Common myeloid progenitor, CD34-positive (primary cell): ENCODE measurements around the gene TUBGCP3.
"Not testable (repeated sequence)": the region's sequence is repeated elsewhere in the genome, so short reads cannot be mapped to it uniquely, and the experiment has no call there.

Source experiments
- CTCF ChIA-PET: fragments of 350-600 bp; sonication (Branson Sonifier 250); formaldehyde crosslinking; loops from one replicate; lab custom pipeline; 2021; ENCODE audit warnings: antibody characterized with exemption; lab: Charles Lee
- POLR2A ChIA-PET: fragments of 350-600 bp; sonication (Branson Sonifier 250); formaldehyde crosslinking; loops from one replicate; lab custom pipeline; 2021; ENCODE audit warnings: antibody characterized with exemption; lab: Charles Lee
- DNase-seq, 3 donors: peaks; one replicate each; pipeline versions ENCODE4 v3.0.0 to v3.0.0-alpha.2; 2013
- H3K27ac ChIP-seq, 2 experiments: 1 replicate in 1 of 2; 2 replicates in 1 of 2; pipeline ENCODE4 v1.7.0; 2013; ENCODE audit warnings: inconsistent platforms in 2 of 2, low read length in 2 of 2, mild to moderate bottlenecking in 2 of 2, low read depth in 1 of 2, moderate library complexity in 1 of 2; ENCODE audit not compliant: severe bottlenecking in 2 of 2, insufficient read depth in 1 of 2, poor library complexity in 1 of 2
- H3K27me3 ChIP-seq, 5 experiments: replicated peaks in 2 of 5; 1 replicate in 3 of 5; 2 replicates in 2 of 5; pipeline versions ENCODE4 v1.6.1 to v1.7.0; 2013; ENCODE audit warnings: low read length in 4 of 5, mild to moderate bottlenecking in 2 of 5, moderate library complexity in 2 of 5, inconsistent platforms in 1 of 5; ENCODE audit not compliant: insufficient read depth in 5 of 5, control insufficient read depth in 4 of 5
- H3K36me3 ChIP-seq, 4 experiments: 1 replicate in 2 of 4; 2 replicates in 2 of 4; pipeline versions ENCODE4 v1.6.1 to v1.7.0; 2013; ENCODE audit warnings: low read length in 3 of 4, control low read depth in 1 of 4, mild to moderate bottlenecking in 1 of 4; ENCODE audit not compliant: control insufficient read depth in 4 of 4, insufficient read depth in 4 of 4
- H3K4me1 ChIP-seq, 4 experiments: 1 replicate in 3 of 4; 2 replicates in 1 of 4; pipeline versions ENCODE4 v1.6.1 to v1.7.1; 2013; ENCODE audit warnings: low read length in 3 of 4, mild to moderate bottlenecking in 3 of 4, control low read depth in 1 of 4, inconsistent platforms in 1 of 4, moderate library complexity in 1 of 4; ENCODE audit not compliant: control insufficient read depth in 4 of 4, insufficient read depth in 4 of 4; ENCODE audit errors: control extremely low read depth in 1 of 4
- H3K4me3 ChIP-seq, 7 experiments: 1 replicate in 4 of 7; 2 replicates in 3 of 7; pipeline versions ENCODE4 v1.5.1 to v1.7.0; 2013; ENCODE audit warnings: mild to moderate bottlenecking in 7 of 7, low read length in 6 of 7, moderate library complexity in 6 of 7, inconsistent platforms in 2 of 7, low read depth in 2 of 7, control low read depth in 1 of 7; ENCODE audit not compliant: insufficient read depth in 4 of 7, control insufficient read depth in 1 of 7; ENCODE audit errors: extremely low read depth in 1 of 7
- H3K9me3 ChIP-seq, 5 experiments: 1 replicate in 4 of 5; 2 replicates in 1 of 5; pipeline versions ENCODE4 v1.6.1 to v1.7.1; 2013; ENCODE audit warnings: low read length in 4 of 5, mild to moderate bottlenecking in 2 of 5, inconsistent platforms in 1 of 5, low read depth in 1 of 5, moderate library complexity in 1 of 5; ENCODE audit not compliant: control insufficient read depth in 4 of 5, insufficient read depth in 2 of 5; ENCODE audit errors: control extremely low read depth in 1 of 5
- WGBS: methylation state at CpG from one replicate; pipeline ENCODE4 v1.1.5; 2013; ENCODE audit not compliant: insufficient coverage; 5-methylcytosine and 5-hydroxymethylcytosine counted together

TUBGCP3 gene

GRCh38 chr13:112629161-112629560, 41.2 kb upstream of the TUBGCP3 start:
- no peak overlapping the region for H3K27ac ChIP-seq
- H3K4me3 ChIP-seq: no peak overlapping the region
- CTCF ChIA-PET: interaction anchor here (1.0 to 1.9 kb wide), 3 partner anchors 9 to 13 kb away, joined by 3 to 5 read pairs (median 4); no protein-coding TSS in a partner anchor
- H3K4me1 ChIP-seq: peaks cover 0 to 2% (median 0%) of the 10 kb centered on the region in 4 experiments
- peaks cover 0 to 8% (median 3%) of the 10 kb centered on the region in 5 experiments for H3K27me3 ChIP-seq
- POLR2A ChIA-PET: no interaction called here
- DNase-seq: no peak
- H3K9me3 ChIP-seq: no peaks in the 10 kb centered on the region
- WGBS: 97% methylated on average over 6 of the region's 8 CpGs
- H3K36me3 ChIP-seq: no peaks in the 10 kb centered on the region

- H3K27me3 ChIP-seq, H3K4me3 ChIP-seq, H3K4me1 ChIP-seq, H3K27ac ChIP-seq, H3K36me3 ChIP-seq, DNase-seq, H3K9me3 ChIP-seq: not testable (repeated sequence)
- CTCF ChIA-PET: interaction anchor here (1.5 to 1.9 kb wide), 2 partner anchors 11 to 13 kb away, joined by 5 read pairs; no protein-coding TSS in a partner anchor
- POLR2A ChIA-PET: interaction anchor here (0.6 kb wide), 1 partner anchor 790 kb away, joined by 3 read pairs; no protein-coding TSS in a partner anchor
- no CpG with 5 or more reads among the region's 1 CpG for WGBS
Measured at GRCh38 chr13:112627613-112628012, 39.7 kb upstream of the TUBGCP3 start.

- Histone ChIP-seq H3K36me3 (no peaks in the 10 kb centered on the region), H3K27me3 (peaks cover 0 to 2% (median 2%) of the 10 kb centered on the region in 5 experiments), H3K4me1 (peaks cover 0 to 2% (median 0%) of the 10 kb centered on the region in 4 experiments), H3K4me3 (no peak overlapping the region), H3K27ac (no peak overlapping the region), H3K9me3 (no peaks in the 10 kb centered on the region)
- DNase-seq: no peak
- ChIA-PET POLR2A (interaction anchor here (0.6 kb wide), 1 partner anchor 791 kb away, joined by 3 read pairs; no protein-coding TSS in a partner anchor), CTCF (interaction anchor here (1.9 kb wide), 1 partner anchor 11 kb away, joined by 5 read pairs; no protein-coding TSS in a partner anchor)
- WGBS: 100% methylated on average over 9 of the region's 11 CpGs
Measured at GRCh38 chr13:112627161-112627560, 39.2 kb upstream of the TUBGCP3 start.

DNA sequence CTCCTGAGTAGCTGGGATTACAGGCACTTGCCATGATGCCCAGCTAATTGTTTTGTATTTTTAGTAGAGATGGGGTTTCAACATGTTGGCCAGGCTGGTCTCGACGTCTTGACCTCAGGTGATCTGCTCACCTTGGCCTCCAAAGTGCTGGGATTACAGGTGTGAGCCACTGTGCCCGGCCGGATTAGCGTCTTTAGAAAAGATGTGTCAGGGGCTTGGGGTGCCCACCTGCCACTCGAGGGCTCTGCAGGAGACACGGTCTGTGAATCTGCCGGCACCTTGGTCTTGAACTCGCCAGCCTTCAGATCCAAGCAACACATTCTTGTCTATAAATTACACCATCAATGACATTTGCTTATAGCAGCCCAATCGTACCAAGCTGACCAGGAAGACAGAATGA, 38.8 kb upstream of the TUBGCP3 start:
- DNase-seq: no peak
- H3K27me3 ChIP-seq: peaks cover 0 to 3% (median 2%) of the 10 kb centered on the region in 5 experiments
- POLR2A ChIA-PET: no interaction called here
- peaks cover 0 to 2% (median 0%) of the 10 kb centered on the region in 4 experiments for H3K4me1 ChIP-seq
- H3K4me3 ChIP-seq: no peak overlapping the region
- no peaks in the 10 kb centered on the region for H3K36me3 ChIP-seq
- WGBS: 93% methylated on average over 9 of the region's 10 CpGs
- CTCF ChIA-PET: no interaction called here
- no peaks in the 10 kb centered on the region for H3K9me3 ChIP-seq
- no peak overlapping the region for H3K27ac ChIP-seq

DNA sequence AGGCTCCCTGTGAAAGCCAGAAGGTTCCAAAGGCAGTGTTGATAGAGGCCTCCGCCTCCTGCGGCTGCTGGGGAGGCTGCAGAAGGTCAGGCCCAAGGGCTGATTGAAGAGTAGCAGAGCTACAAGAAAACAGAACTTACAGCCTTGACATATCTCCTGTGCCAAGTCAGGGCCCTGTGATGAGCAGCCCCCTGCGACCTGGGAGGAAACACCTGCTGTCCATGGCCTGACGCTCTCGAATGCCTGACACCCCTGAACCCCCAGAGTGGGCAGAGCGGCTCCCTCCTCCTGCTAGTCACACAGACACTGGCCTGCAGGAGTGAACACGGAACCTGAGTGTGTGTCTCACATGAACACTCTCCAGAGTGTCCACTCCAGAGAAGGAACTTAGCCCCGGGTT, 38.2 kb upstream of the TUBGCP3 start:
- peak in 2 of 3 donors; percentile 10 to 48 for DNase-seq
- Histone ChIP-seq H3K4me1 (peaks cover 0 to 2% (median 0%) of the 10 kb centered on the region in 4 experiments), H3K9me3 (no peaks in the 10 kb centered on the region), H3K27ac (no peak overlapping the region), H3K27me3 (peaks cover 0 to 3% (median 2%) of the 10 kb centered on the region in 5 experiments), H3K36me3 (no peaks in the 10 kb centered on the region), H3K4me3 (no peak overlapping the region)
- CTCF ChIA-PET: no interaction called here
- POLR2A ChIA-PET: no interaction called here
- 73% methylated on average over 4 of the region's 8 CpGs for WGBS

GRCh38 chr13:112625698-112626097, 37.7 kb upstream of the TUBGCP3 start:
- Histone ChIP-seq H3K4me3 (no peak overlapping the region), H3K36me3 (no peaks in the 10 kb centered on the region), H3K27me3 (peaks cover 0 to 3% (median 2%) of the 10 kb centered on the region in 5 experiments), H3K9me3 (no peaks in the 10 kb centered on the region), H3K27ac (no peak overlapping the region), H3K4me1 (peaks cover 0 to 2% (median 0%) of the 10 kb centered on the region in 4 experiments)
- ChIA-PET CTCF (no interaction called here), POLR2A (no interaction called here)
- 88% methylated on average over 8 of the region's 8 CpGs for WGBS
- DNase-seq: no peak

GRCh38 chr13:112624602-112625430, 36.9 kb upstream of the TUBGCP3 start:
- CTCF ChIA-PET: no interaction called here
- peaks cover 0 to 2% (median 0%) of the 10 kb centered on the region in 4 experiments for H3K4me1 ChIP-seq
- POLR2A ChIA-PET: no interaction called here
- no peak overlapping the region for H3K27ac ChIP-seq
- H3K27me3 ChIP-seq: peaks cover 0 to 3% (median 2%) of the 10 kb centered on the region in 5 experiments
- 92% methylated on average over 16 of the region's 19 CpGs for WGBS
- no peaks in the 10 kb centered on the region for H3K9me3 ChIP-seq
- no peak for DNase-seq
- no peaks in the 10 kb centered on the region for H3K36me3 ChIP-seq
- no peak overlapping the region for H3K4me3 ChIP-seq
